HepG2 (cell line): ENCODE data around the gene ATP7B. TPM values are rescaled to one million over a fixed set of nuclear protein-coding genes. Genes with fewer than 3 reads are reported as not detected.

Source experiments
- ATAC-seq: fragments of 200-7000 bp; cut with Tn5 transposase; 3 replicates; pipeline ENCODE4 v1.9.1; 2020; ENCODE audit warnings: mild to moderate bottlenecking, moderate library complexity
- BruUV-seq: library from RNA; stranded (reverse); fragments of 400-500 nt; replicated peaks from 2 replicates; lab custom pipeline; 2021; lab: Mats Ljungman, UMichigan
- CTCF ChIA-PET: fragments of 300-600 bp; formaldehyde crosslinking; extraction: SDS; loops from one replicate; lab custom pipeline; 2021; ENCODE audit warnings: low total read pairs, inconsistent platforms, low intra/inter-chr PET ratio; lab: Yijun Ruan, JAX
- POLR2A ChIA-PET: fragments of 350-600 bp; sonication (Branson Sonifier 250); formaldehyde crosslinking; loops from one replicate; lab custom pipeline; 2020; ENCODE audit warnings: antibody characterized with exemption, inconsistent platforms; lab: Yijun Ruan, JAX
- DNase-seq: peaks from one replicate; pipeline ENCODE4 v3.0.0-alpha.2; 2015; ENCODE audit warnings: low spot score
- FAIRE-seq: peaks from 3 replicates; lab custom pipeline; 2011; peaks lifted over from hg19 to GRCh38; lab: Jason Lieb, UNC
- H2AFZ ChIP-seq: one replicate; pipeline ENCODE4 v1.6.1; 2011; ENCODE audit warnings: low read length, inconsistent platforms
- H3K27ac ChIP-seq: fragments of 300-600 bp; 3 replicates; pipeline ENCODE4 v1.8.0; 2011; ENCODE audit warnings: mixed run types, mild to moderate bottlenecking, mixed read lengths, low read length, inconsistent platforms; ENCODE audit not compliant: insufficient read depth; ENCODE audit errors: extremely low read length
- H3K27me3 ChIP-seq, 2 experiments: fragments of 200-600 bp in 1 of 2; 2 replicates in 1 of 2; 3 replicates in 1 of 2; pipeline versions ENCODE4 v1.6.0 to v1.8.0; 2011; ENCODE audit warnings: low read length in 2 of 2, mild to moderate bottlenecking in 2 of 2, moderate library complexity in 2 of 2, inconsistent platforms in 1 of 2; ENCODE audit not compliant: insufficient read depth in 2 of 2, control insufficient read depth in 1 of 2
- H3K36me3 ChIP-seq, 2 experiments: fragments of 200-600 bp in 1 of 2; replicated peaks in 1 of 2; 2 replicates in 1 of 2; 3 replicates in 1 of 2; pipeline versions ENCODE4 v1.5.1 to v1.8.0; 2011; ENCODE audit warnings: low read length in 2 of 2, inconsistent platforms in 1 of 2; ENCODE audit not compliant: insufficient read depth in 2 of 2, control insufficient read depth in 1 of 2
- H3K4me1 ChIP-seq: 2 replicates; pipeline ENCODE4 v1.5.1; 2012; ENCODE audit warnings: low read length, inconsistent platforms; ENCODE audit not compliant: insufficient read depth
- H3K4me2 ChIP-seq: 2 replicates; pipeline ENCODE4 v1.6.0; 2011; ENCODE audit warnings: low read depth, low read length, inconsistent platforms
- H3K4me3 ChIP-seq, 3 experiments: fragments of 200-600 bp in 1 of 3; sonication (generic), shearing (Covaris generic) in 1 of 3; replicated peaks in 1 of 3; 2 replicates each; pipeline ENCODE4 v1.5.1; 2011 to 2016; ENCODE audit warnings: low read length in 3 of 3, inconsistent platforms in 2 of 3, low read depth in 2 of 3, mild to moderate bottlenecking in 2 of 3, control low read depth in 1 of 3, mixed read lengths in 1 of 3; ENCODE audit not compliant: insufficient read depth in 1 of 3
- H3K79me2 ChIP-seq: one replicate; pipeline ENCODE4 v1.6.1; 2011; ENCODE audit warnings: low read length, inconsistent platforms; ENCODE audit not compliant: insufficient read depth
- H3K9ac ChIP-seq: 2 replicates; pipeline ENCODE4 v1.6.0; 2011; ENCODE audit warnings: mild to moderate bottlenecking, low read depth, low read length, inconsistent platforms; ENCODE audit not compliant: insufficient read depth
- H3K9me3 ChIP-seq: 2 replicates; pipeline ENCODE4 v1.5.1; 2012; ENCODE audit warnings: mild to moderate bottlenecking, low read length
- H4K20me1 ChIP-seq: 2 replicates; pipeline ENCODE4 v1.6.0; 2011; ENCODE audit warnings: inconsistent platforms, mild to moderate bottlenecking, low read length, moderate library complexity; ENCODE audit not compliant: insufficient read depth
- FLYWCH1 ChIP-seq: sonication (generic); formaldehyde crosslinking; IDR thresholded peaks from 2 replicates; pipeline ENCODE4 v1.8.1; 2023; ENCODE audit warnings: mild to moderate bottlenecking, missing genetic modification reagents
- FOXK1 ChIP-seq: sonication (generic); formaldehyde crosslinking; IDR thresholded peaks from 2 replicates; pipeline ENCODE4 v1.4.0; 2020; ENCODE audit warnings: low read depth, missing genetic modification reagents, borderline replicate concordance
- HMGA1 ChIP-seq: sonication (generic); formaldehyde crosslinking; conservative IDR thresholded peaks from 2 replicates; pipeline ENCODE4 v1.4.0; 2020; ENCODE audit warnings: missing genetic modification reagents
- KDM5B ChIP-seq: sonication (generic); formaldehyde crosslinking; IDR thresholded peaks from 2 replicates; pipeline ENCODE4 v1.4.0; 2020; ENCODE audit warnings: missing genetic modification reagents, mild to moderate bottlenecking, borderline replicate concordance
- MAZ ChIP-seq, 2 experiments: sonication (generic) in 1 of 2; formaldehyde crosslinking in 1 of 2; IDR thresholded peaks; 2 replicates each; pipeline versions ENCODE4 v1.5.0 to v1.6.1; 2012 to 2020; ENCODE audit warnings: low read depth in 2 of 2, mild to moderate bottlenecking in 2 of 2, borderline replicate concordance in 1 of 2, improper control_type of control experiment in 1 of 2, low read length in 1 of 2, missing genetic modification reagents in 1 of 2, moderate library complexity in 1 of 2
- MTA1 ChIP-seq: sonication (generic); formaldehyde crosslinking; IDR thresholded peaks from 2 replicates; pipeline ENCODE4 v1.4.0; 2020; ENCODE audit warnings: missing genetic modification reagents, mild to moderate bottlenecking, borderline replicate concordance
- NFIB ChIP-seq: sonication (generic); formaldehyde crosslinking; IDR thresholded peaks from 2 replicates; pipeline ENCODE4 v1.9.0; 2021; ENCODE audit warnings: missing genetic modification reagents, mild to moderate bottlenecking, borderline replicate concordance
- NFKBIZ ChIP-seq: IDR thresholded peaks from 2 replicates; pipeline ENCODE4 v1.6.1; 2018; ENCODE audit warnings: missing genetic modification reagents, missing compliant biosample characterization
- ONECUT2 ChIP-seq: sonication (generic); formaldehyde crosslinking; IDR thresholded peaks from 2 replicates; pipeline ENCODE4 v1.4.0; 2020; ENCODE audit warnings: missing genetic modification reagents
- PAF1 ChIP-seq: IDR thresholded peaks from 2 replicates; pipeline ENCODE4 v1.6.1; 2016; ENCODE audit warnings: missing genetic modification reagents, missing compliant biosample characterization
- TCF7L2 ChIP-seq: IDR thresholded peaks from 2 replicates; pipeline ENCODE4 v1.6.1; 2011; ENCODE audit warnings: mild to moderate bottlenecking, low read depth, low read length, moderate library complexity
- TRIM22 ChIP-seq: fragments of 450-650 bp; IDR thresholded peaks from 2 replicates; pipeline ENCODE4 v1.6.1; 2017
- ZBTB37 ChIP-seq: sonication (generic); formaldehyde crosslinking; IDR thresholded peaks from 2 replicates; pipeline ENCODE4 v1.4.0; 2020; ENCODE audit warnings: mild to moderate bottlenecking, missing genetic modification reagents
- ZFP36L1 ChIP-seq: sonication (generic); formaldehyde crosslinking; IDR thresholded peaks from 2 replicates; pipeline ENCODE4 v1.8.0; 2022; ENCODE audit warnings: mild to moderate bottlenecking, missing genetic modification reagents, moderate library complexity
- ZNF33A ChIP-seq: sonication (generic); formaldehyde crosslinking; IDR thresholded peaks from 2 replicates; pipeline ENCODE4 v1.5.1; 2020; ENCODE audit warnings: missing genetic modification reagents, mild to moderate bottlenecking, moderate library complexity, borderline replicate concordance
- ZNF614 ChIP-seq: IDR thresholded peaks from 2 replicates; pipeline ENCODE4 v1.6.1; 2018; ENCODE audit warnings: missing biosample characterization, missing genetic modification reagents, inconsistent platforms, borderline replicate concordance
- ZNF839 ChIP-seq: sonication (generic); formaldehyde crosslinking; IDR thresholded peaks from 2 replicates; pipeline ENCODE4 v1.4.0; 2020; ENCODE audit warnings: missing genetic modification reagents, mild to moderate bottlenecking, borderline replicate concordance
- ZSCAN25 ChIP-seq: sonication (generic); formaldehyde crosslinking; IDR thresholded peaks from 2 replicates; pipeline ENCODE4 v1.8.0; 2022; ENCODE audit warnings: mild to moderate bottlenecking, missing genetic modification reagents
- WGBS: methylation state at CpG from one replicate; pipeline ENCODE4 v1.1.6; 2017; ENCODE audit warnings: low lambda C conversion rate; 5-methylcytosine and 5-hydroxymethylcytosine counted together
- in situ Hi-C: cut with HindIII; loops from 2 replicates; pipeline ENCODE4 v1.10.0; 2017; ENCODE audit warnings: low pct_unique_long_range_greater_than_20kb; ENCODE audit not compliant: extremely low pct_ligation_motif_present
- intact Hi-C: fragments of 100-400 bp; cut with micrococcal nuclease; formaldehyde crosslinking; loops from one replicate; pipeline ENCODE4 v1.10.0; 2022; ENCODE audit not compliant: unreplicated experiment
- polyA plus RNA-seq, 8 experiments: library from polyadenylated mRNA; depleted of rRNA in 3 of 8; stranded (reverse) in 7 of 8; unstranded in 1 of 8; fragments of >200 nt; fragmentation: Illumina TruSeq in 4 of 8; extraction: Trizol in 4 of 8; gene quantifications; 2 replicates each; pipeline versions ENCODE4 v1.2.1 to v1.2.3, GENCODE V29; 2011 to 2016; ENCODE audit warnings: low read depth in 4 of 8, missing spikeins in 1 of 8, mixed read lengths in 1 of 8; ENCODE audit not compliant: insufficient read depth in 1 of 8
- total RNA-seq, 5 experiments: library from RNA; depleted of rRNA; stranded (reverse); fragments of >200 nt; fragmentation: Illumina TruSeq; extraction: Trizol; gene quantifications; 2 replicates each; pipeline ENCODE4 v1.2.3, GENCODE V29; 2016; ENCODE audit warnings: low read depth in 1 of 5

Gene ATP7B
- total and polyA plus RNA-seq, 2 of the 13 experiments (the other 11 are each of a cell fraction or from before 2014, with no cell fraction given), result 31.8 to 57.4 TPM

GRCh38 chr13:52020191-52020590 is 8.9 kb upstream of the ATP7B start:
- in situ Hi-C loops, result loop anchor here (25.0 kb wide), 1 partner anchor 442 kb away; the partner anchor contains the start of genes CKAP2 and VPS36
- no TSS peak for BruUV-seq
- TF ChIP-seq KDM5B (CRISPR knock-in tag), result no peak
- TF ChIP-seq ZNF614 (CRISPR knock-in tag), result no peak
- TF ChIP-seq FLYWCH1 (CRISPR knock-in tag), result no peak
- no peak for TF ChIP-seq TCF7L2
- TF ChIP-seq HMGA1 (CRISPR knock-in tag), result no peak
- no peak for TF ChIP-seq PAF1 (CRISPR knock-in tag)
- no peak for TF ChIP-seq MAZ (IDR thresholded peaks at IDR 0.05; ENCODE audit: borderline replicate concordance, low read depth, low read length)
- TF ChIP-seq MAZ (CRISPR knock-in tag; IDR thresholded peaks at IDR 0.05; ENCODE audit: low read depth), result no peak
- TF ChIP-seq ZNF33A (CRISPR knock-in tag), result no peak
- no peak for TF ChIP-seq FOXK1 (CRISPR knock-in tag)
- TF ChIP-seq ZFP36L1 (CRISPR knock-in tag), result no peak
- no peak for TF ChIP-seq ZBTB37 (CRISPR knock-in tag)
- TF ChIP-seq TRIM22, result no peak
- no peak for TF ChIP-seq ONECUT2
- no peak for TF ChIP-seq ZNF839 (CRISPR knock-in tag)
- TF ChIP-seq ZSCAN25, result no peak
- no peak for TF ChIP-seq NFKBIZ (CRISPR knock-in tag)
- TF ChIP-seq MTA1 (CRISPR knock-in tag), result no peak
- TF ChIP-seq NFIB (CRISPR knock-in tag), result no peak
- Histone ChIP-seq H3K4me3 (no peak overlapping the region), H3K9ac (no peak overlapping the region), H3K4me1 (peaks cover 26% of the 10 kb centered on the region), H3K36me3 (peaks cover 10 to 35% of the 10 kb centered on the region in 2 experiments), H4K20me1 (no peaks in the 10 kb centered on the region), H3K79me2 (peaks cover 32% of the 10 kb centered on the region), H3K27ac (no peak overlapping the region), H2AFZ (no peak overlapping the region), H3K27me3 (no peaks in the 10 kb centered on the region), H3K9me3 (no peaks in the 10 kb centered on the region), H3K4me2 (no peak overlapping the region)
- WGBS, result 98% methylated on average over 3 of the region's 3 CpGs
- ChIA-PET CTCF (no interaction called here), POLR2A (no interaction called here)
- intact Hi-C loops, result no loop called here
- DNase-seq (no peak), ATAC-seq (no peak), FAIRE-seq (no peak)
